NCI-H82 (cell line): Measurements from ENCODE around the gene CEP170B.
"Not testable (repeated sequence)": the region's sequence is repeated elsewhere in the genome, so short reads cannot be mapped to it uniquely, and the experiment has no call there.

ENCODE experiments used
- DNase-seq: peaks from one replicate; lab custom pipeline; 2025; lab: John Stamatoyannopoulos, UW

Gene CEP170B

DNA sequence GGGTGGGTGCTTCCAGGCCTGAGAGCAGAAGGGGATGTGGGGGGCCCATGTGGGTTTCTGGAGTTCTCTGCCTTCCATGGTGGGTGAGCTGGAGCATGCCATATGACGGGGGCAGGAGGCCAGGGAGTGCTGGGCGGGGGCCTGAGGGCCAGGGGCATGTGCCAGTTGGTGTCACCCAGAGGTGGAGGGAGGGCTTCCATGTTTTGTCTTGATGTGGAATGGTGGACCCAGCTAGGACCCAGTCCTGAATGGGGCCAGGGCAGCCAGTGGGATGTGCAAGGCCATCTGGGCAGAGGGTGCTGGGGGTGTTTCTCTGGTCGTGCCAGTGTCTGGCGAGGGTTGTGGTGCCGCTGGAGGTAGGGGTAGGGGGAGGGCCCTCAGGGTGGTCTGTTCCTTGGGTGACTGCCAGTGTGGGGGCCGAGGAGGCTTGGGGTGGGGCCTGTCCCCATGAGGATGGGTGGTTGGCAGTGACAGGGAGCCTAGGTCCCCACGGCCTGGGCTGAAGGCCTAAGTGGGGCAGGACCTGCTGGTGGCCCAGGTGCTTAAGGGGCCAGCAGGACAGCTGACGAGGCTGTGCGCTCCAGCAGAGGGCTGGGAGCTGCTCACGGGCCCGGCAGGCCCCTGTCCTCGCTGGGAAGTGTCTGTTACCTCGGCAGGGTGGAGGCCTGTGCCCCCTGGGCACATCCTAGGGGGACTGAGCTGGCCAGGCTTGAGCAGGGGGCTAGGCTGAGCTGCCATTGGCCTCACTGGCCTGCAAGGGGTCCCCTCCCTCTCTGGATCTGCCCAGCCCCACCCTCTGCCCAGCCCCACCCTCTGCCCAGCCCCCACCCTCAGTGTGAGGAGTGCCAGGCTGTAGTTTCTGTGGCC lies 26.8 kb downstream of the CEP170B start:
- DNase-seq: no peak

DNA sequence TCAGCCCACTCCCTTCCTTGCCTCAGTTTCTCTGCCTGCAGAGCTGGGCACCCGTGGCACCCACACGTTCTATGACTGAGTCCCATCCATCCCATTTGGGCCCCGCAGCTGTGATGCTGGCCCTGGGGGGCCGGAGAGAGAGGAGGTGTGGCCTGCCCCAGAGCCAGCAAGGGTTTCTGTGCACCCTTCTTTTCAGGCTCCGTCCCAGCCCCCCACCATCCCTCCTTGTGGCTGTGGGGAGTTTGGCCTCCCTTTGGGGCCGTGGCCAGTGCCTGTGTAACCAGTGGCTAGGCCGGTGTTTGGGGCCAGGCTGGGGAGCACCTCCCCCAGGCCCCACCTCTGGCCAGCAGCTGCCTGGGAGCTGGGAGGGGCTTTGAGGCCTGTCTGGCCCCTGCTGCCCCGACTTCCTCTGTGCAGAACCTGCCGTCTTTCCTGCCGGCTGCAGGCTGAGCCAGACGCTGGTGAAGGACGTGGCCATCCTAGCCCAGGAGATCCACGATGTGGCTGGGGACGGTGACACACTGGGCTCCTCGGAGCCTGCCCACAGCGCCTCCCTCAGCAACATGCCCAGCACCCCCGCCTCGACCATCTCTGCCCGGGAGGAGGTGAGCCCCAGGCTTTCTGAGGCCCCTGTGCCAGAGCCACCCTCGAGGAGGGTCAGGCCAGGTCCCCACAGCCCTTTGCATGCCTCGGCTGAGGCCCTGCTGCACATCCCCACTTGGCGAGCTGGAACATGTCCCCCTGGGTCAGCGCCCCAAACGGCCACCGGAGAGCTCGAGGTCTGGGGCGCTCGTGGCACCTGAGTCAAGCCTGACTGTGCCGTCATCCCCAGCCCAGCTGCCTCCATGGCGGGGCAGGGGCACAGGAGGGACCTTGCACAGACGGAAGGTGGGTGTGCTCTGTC lies 27.7 kb downstream of the CEP170B start:
- no peak for DNase-seq

GRCh38 chr14:104893435-104894207 lies 28.6 kb downstream of the CEP170B start:
- DNase-seq: no peak

- DNase-seq: no peak
Measured at GRCh38 chr14:104894331-104895206, 29.5 kb downstream of the CEP170B start.

DNA sequence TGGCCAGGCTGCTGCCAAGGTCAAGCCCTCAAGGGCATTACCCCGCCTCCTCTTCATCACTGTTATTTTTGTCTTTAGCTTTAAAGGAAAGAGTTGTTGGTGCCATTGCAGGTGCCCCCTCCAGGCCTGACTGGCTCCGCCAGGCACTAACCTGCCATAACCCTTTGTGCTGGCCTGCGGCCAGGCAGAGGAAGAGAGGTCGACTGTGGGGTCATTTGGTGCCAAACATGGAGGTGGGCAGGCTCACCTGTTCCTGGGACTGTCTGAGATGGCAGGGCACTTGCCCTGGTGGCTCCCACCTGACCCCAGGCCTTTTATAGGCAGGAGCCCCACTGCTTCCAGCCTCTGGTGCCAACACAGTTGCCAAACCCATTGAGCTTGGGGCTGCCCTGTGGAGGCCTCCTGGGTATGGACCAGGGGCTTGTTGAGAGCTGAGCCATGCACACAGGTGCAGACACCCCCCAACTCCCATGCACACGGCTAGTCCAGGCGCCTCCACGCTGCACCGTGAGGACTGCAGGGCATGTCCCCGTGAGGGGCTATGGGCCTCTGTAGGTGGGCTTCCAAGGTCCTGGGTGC lies 30.2 kb downstream of the CEP170B start:
- DNase-seq: no peak

- DNase-seq: no peak
Measured at GRCh38 chr14:104895786-104896661, 31.0 kb downstream of the CEP170B start.

DNA sequence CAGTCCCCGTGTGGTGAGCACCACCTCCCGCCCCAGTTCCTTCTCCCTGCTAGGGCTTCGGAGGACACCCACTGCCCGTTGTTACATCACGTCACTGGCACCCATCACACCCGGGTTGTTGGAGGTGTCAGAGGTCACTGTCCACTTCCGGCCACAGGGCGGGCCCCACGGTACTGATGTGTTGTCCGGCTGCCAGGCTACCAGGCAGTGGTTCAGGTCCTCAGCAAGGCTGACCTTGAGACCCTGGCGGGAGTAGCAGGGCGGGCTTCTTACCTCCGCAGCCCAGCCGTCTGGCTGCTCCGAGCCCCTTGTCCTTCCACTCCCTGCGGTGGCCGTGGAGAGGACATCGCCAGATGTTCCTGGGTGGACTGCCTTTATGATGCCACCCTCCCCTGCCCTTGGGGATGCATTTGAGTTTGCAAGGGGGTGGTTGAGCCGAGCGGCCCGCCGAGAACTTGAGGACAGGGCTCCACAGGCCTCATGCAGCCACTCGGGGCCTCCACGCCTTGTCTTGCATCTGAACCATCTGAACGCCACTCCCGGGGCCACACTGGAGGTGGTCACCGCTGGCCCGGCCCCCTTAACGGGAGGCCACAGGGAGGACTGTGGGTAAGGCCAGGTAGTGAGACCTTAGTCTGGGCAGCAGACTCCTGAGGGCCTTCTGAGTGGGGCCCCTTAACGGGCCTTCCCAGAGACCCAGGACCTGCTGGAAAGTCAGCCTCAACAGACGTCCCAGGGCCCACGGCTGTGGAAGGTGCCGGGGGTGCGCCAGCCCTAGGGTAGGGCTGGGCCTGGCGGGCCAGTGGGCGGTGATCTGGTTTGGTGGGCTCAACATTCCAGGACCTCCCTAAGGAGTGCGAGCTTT lies 32.5 kb downstream of the CEP170B start:
- no peak for DNase-seq

GRCh38 chr14:104898195-104898558 lies 33.1 kb downstream of the CEP170B start:
- no peak for DNase-seq

GRCh38 chr14:104898870-104899510 lies 33.9 kb downstream of the CEP170B start:
- no peak for DNase-seq

- no peak for DNase-seq
Measured at GRCh38 chr14:104899781-104900180, 34.7 kb downstream of the CEP170B start.

GRCh38 chr14:104900639-104901512 lies 35.8 kb downstream of the CEP170B start:
- DNase-seq: no peak

DNA sequence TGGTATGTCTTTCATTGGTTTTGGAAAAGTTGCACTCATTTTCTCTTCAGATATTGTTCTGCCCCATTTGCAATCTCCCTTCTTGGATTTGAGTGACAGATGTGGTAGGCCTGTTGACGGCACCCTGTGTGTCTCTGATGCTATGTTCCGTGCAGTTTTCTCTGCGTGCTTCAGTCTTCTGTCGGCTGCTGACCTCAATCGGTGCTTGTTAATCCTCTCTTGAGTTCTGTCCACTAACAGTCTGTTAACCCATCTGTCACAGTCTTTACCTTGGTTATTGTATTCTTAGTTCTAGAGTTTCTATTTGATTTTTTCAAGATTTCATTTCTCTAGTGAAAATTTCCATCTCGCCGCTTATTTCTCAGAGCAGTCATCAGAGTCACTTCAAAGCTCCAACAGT lies 38.9 kb downstream of the CEP170B start:
- DNase-seq: peak; percentile 77

GRCh38 chr14:104904650-104905578 lies 39.8 kb downstream of the CEP170B start:
- not testable (repeated sequence) for DNase-seq

DNA sequence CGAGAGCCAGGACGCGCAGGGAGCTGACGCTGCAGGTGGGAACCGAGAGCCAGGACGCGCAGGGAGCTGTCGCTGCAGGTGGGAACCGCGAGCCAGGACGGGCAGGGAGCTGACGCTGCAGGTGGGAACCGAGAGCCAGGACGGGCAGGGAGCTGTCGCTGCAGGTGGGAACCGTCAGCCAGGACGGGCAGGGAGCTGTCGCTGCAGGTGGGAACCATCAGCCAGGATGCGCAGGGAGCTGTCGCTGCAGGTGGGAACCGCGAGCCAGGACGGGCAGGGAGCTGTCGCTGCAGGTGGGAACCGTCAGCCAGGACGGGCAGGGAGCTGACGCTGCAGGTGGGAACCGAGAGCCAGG lies 40.5 kb downstream of the CEP170B start:
- DNase-seq: not testable (repeated sequence)

DNA sequence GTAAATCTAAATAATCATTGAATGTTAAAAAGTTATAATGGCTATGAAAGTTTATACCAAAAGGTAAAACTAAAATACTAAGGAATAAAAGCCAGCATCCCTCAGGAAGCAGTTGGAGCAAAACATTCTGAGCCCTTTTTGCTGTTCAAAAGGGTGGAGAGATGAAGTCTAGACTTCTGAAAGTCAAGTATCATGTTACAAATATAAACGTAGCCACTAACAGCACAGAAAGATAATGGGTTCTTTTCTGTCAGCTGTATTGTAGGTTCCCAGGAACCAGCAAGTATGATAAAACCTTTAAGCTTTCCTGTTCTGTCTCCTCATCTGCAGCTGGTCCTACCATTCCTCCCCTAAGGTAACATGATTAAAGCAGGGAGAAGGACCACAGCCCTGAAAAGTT lies 43.2 kb downstream of the CEP170B start:
- DNase-seq: no peak

- no peak for DNase-seq
Measured at GRCh38 chr14:104912053-104912452, 47.0 kb downstream of the CEP170B start.
